GM21423 (cell line): ENCODE results near the gene CAPN14.
A peak's percentile ranks its signal among the peaks of the same experiment; 100 is the strongest.
"Not testable (repeated sequence)": the region's sequence is repeated elsewhere in the genome, so short reads cannot be mapped to it uniquely, and the experiment has no call there.

Source experiments
- ATAC-seq: cut with Tn5 transposase; IDR thresholded peaks from one replicate; pipeline ENCODE4 v1.9.1; 2021; ENCODE audit warnings: mild to moderate bottlenecking, moderate library complexity; ENCODE audit not compliant: unreplicated experiment

CAPN14 gene

DNA sequence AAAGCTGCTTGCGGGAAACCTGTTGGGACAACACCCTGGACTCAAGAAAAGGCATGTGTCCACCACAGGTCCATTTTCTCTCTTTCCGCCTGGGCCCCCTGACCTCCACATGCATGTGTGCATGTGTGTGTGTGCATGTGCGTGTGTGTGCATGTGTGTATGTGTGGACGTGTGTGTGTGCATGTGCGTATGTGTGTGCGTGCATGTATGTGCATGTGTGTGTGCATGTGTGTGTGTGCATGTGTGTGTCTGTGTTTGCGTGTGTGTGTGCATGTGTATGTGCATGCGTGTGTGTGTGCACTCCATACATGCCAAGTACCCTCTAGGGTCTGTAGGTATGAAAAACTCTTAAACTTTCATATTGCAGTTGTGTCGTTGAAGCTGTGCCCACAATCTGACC, 16.3 kb downstream of the CAPN14 start:
- no peak for ATAC-seq

DNA sequence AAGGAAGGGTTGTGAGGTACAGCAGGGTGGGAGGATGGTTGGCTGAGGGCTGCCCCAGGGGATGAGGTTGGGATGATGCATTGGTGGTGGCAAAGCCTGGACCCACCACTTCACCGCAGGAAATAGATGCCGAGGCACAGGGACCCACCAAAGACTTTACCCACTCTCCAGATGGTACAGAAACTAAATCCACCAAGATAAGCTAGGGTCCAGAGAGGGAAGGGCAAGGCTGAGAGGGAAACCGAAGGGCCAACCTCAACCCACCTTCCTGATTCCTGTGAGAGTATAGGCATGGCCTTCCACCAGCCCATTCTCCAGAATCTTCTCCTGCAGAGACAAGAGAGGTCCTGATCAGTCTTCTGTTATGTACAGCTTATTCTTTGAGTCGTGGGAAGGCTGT, 18.1 kb downstream of the CAPN14 start:
- ATAC-seq: no peak

GRCh38 chr2:31197669-31198068, 19.6 kb downstream of the CAPN14 start:
- ATAC-seq: no peak

- no peak for ATAC-seq
Measured at GRCh38 chr2:31197166-31197565, 20.1 kb downstream of the CAPN14 start.

DNA sequence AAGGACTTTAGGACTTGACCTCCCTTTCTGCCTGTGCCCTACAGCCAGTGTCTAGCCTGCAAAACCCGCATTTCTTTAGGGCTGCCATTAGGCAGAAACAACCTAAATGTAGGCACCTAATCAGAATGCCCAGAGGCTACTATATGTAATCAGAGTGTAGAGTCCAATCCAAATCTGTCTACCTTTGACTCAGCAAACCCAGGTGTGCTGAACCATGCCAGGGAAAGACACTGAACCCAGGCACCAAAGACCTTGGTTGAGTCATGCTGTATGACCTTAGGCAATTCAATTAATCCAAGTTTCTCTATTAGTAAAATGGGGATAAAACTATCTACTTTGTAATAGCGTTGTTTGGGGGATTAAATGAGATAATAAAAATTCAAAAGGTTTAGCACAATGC, 20.7 kb downstream of the CAPN14 start:
- no peak for ATAC-seq

- no peak for ATAC-seq
Measured at GRCh38 chr2:31193806-31194205, 23.5 kb downstream of the CAPN14 start.

GRCh38 chr2:31192851-31193392, 24.4 kb downstream of the CAPN14 start:
- ATAC-seq: no peak

DNA sequence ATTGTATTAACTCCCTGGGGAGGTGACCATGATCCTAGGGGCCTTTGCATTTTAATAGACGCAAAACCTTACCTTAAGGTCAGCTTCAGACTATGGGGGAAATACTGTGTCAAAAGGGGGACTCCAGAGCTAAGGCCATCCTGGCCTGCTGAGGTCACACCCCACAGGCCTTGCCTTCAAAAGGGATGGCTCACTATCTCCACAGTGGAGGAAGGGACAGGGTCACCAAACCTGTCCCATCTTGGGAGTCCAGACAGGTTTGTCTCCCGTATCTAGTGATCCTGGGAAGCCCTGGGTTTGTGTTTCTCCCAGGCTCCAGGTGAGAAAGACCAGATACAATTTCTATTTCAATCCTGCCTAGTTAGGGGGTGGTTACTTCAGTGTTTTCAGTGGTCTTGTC, 24.9 kb downstream of the CAPN14 start:
- no peak for ATAC-seq

- ATAC-seq: no peak
Measured at GRCh38 chr2:31191931-31192330, 25.4 kb downstream of the CAPN14 start.

- no peak for ATAC-seq
Measured at GRCh38 chr2:31190188-31190587, 27.1 kb downstream of the CAPN14 start.

DNA sequence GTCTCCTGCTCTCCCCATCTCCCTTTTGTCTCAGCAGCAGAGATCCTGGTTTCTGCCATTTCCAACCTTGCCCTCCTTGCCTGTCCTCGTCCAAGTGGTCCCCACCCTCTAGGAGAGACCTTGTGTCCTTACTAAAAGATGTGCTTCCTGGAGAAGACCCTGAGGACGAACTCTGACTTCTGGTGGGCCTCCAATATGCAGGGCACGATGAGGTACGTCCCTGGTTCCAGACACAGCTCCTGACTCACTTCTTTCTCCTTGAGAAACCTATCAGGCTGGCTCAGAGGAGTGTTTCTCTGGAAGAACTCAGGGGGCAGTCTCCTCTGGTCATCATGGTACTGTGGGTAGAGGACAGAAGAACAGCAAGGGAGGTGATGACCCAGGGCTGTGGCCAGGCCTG, 28.2 kb downstream of the CAPN14 start:
- ATAC-seq: no peak

DNA sequence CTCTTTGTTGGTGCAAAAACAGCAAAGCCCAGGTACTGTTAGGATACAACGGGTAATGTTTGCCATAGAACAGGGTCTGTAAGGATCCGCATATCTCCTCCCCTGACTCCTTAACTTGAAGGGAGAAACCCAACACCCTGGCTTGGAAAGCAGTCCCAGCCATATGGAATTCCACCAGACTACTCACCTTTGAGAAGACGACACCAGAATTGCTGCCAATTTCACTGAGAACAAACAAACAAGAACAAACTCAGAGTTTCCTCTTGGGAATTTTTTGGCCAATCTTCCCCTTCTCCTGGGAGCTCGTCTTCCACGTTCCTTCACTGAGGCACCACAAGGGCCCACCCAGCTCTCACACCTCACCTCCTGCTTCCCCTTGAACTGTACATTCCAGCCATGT, 29.2 kb downstream of the CAPN14 start:
- ATAC-seq: no peak

DNA sequence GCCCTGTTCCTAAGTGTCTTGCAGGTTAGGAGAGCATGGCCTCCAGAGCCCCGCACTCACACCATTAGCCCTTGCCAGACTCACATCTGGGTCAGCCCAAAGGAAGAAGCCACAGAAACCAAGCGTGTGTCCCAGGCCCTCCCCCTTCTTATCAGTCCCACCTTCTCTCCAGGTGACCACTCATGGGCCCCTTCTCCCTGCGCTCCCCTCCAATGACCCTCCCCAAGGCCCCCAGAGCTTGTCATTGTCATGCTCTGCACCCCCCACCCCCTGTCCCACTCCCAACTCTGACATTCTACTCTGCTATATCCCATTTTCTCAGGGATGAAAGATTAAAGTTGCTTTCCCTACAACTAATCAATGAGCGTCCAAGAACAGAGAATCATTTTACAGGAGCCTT, 30.1 kb downstream of the CAPN14 start:
- no peak for ATAC-seq

- ATAC-seq: not testable (repeated sequence)
Measured at GRCh38 chr2:31183973-31184372, 33.3 kb downstream of the CAPN14 start.

DNA sequence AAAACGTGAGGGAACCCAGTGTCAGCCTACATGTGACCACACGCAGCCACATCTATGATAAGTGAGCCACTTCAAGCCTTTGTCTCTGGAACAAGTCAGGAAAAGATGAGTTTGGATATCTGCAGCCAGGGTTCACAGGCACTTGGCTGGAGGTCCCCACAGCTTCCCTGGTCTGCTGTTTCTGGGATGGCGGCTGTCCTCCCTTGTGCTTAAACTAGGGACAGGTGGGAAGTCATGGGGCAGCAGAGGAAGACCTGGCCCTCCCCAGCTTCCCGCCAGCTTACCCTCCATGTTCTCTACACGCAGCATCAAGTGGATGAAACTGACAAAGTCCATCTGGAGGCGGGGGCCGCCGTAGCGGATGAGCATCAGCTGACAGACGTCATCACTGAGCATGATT, 40.6 kb downstream of the CAPN14 start:
- no peak for ATAC-seq

DNA sequence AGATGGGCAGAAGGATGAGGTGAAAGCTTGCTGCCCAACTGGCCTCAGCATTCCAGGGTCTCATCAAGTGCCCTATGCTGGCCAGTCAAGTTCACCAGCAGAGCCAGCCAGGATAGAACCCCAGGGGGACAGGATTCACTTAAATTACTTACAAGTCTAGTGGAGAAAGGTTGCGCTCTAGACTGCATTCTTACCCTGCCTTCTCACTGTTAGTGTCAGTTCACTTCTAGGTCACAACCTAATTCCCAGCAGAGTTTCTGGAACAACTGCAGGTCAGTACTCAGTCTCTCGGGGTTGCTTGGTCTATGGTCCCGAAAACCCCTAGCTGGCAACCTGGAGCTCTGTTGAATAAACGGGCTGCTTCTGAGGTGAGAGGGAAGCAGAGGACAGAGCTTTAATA, 46.2 kb downstream of the CAPN14 start:
- ATAC-seq: no peak

GRCh38 chr2:31170071-31170698, 47.1 kb downstream of the CAPN14 start:
- peak; percentile 70 for ATAC-seq

- ATAC-seq: no peak
Measured at GRCh38 chr2:31168291-31168690, 49.0 kb downstream of the CAPN14 start.

DNA sequence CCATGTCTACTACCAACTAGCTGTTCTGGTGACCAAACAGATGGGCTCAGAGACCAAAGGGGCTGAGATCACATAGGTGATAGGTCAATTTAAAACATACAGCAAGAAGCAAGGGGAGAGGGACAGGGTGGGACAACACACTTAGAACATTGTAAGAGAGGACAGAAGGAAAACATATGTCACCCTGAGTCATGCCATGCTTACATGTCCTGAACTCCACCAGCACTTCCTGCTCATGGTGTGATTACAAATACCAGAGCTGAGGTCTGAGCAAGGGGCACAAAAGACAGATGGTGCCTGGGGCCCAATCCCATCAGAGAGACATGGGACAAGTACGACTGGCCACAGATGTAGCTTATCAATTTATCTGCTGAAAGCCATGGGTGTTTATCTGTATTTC, 50.4 kb downstream of the CAPN14 start:
- no peak for ATAC-seq

DNA sequence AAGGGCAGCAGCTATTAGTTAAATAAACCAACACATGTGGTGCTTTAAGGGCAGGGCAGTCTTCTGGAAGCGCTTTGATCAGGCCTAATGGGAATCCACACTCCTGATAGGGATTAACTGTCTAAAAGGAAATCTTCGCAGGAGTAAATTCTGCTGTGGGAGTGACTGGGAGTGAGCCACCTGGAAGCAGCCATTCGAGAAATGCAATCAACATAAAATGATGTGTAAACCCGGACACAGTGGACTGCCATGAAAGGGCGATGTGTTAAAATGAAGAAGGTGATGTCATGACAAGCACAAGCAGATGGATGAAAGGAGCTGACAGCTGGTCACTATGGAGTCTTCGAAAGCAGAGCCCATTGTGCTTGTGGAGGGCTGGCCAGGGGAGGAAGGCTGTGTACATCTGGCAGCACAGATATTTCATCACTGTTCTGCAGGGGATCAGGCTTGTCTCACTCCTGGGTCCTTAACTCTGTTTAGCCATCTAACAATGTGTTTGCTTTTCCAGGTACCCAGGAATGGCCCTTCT, 54.2 kb downstream of the CAPN14 start:
- no peak for ATAC-seq

DNA sequence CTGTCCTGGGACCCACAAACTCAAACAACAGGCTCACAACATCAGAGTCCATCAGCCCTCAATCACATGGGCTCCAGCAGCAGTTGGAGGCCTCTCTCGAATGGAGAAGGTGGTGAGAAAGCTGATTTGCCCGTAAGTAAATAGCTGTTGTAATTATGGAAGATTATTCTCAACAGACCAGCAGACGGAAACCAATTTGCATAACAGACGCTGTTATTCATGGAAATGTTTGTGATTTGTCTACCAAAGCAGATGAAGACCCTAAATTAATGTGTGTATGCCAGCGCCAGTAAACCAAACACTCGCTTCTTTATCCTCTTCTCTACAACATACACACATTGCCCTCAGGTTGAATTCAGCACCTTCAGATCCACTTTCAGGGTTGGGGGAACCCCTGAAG, 55.7 kb downstream of the CAPN14 start:
- ATAC-seq: no peak

DNA sequence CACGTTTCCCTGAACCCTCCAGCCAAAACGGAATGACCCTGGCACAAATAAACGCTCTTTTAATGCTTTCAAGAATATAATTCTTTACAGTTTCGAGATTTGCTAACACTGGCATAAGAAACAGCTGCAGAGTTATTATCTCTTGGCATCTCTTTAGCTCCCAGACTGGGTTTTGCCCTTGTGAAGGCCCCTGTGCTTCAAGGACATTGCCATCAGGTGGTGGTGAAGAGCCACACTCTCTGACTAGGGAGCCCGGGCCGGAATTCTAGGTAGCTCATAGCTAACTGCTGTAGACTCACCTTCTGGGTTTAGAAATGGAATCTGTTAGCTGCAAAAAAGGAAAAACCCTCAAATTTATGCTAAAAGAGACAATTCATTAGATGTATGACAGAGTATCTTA, 65.8 kb downstream of the CAPN14 start:
- ATAC-seq: no peak

- no peak for ATAC-seq
Measured at GRCh38 chr2:31150120-31150670, 67.1 kb downstream of the CAPN14 start.
